Esophagus muscularis mucosa (tissue), 4 donors: Measurements from ENCODE around the gene ARHGAP24. TPM values are rescaled to one million over a fixed set of nuclear protein-coding genes. Genes with fewer than 3 reads are reported as not detected.
"Not testable (repeated sequence)": the region's sequence is repeated elsewhere in the genome, so short reads cannot be mapped to it uniquely, and the experiment has no call there.

Source experiments
- DNase-seq: peaks from one replicate; pipeline ENCODE4 v3.0.0-alpha.2; 2017; ENCODE audit errors: extremely low spot score
- H3K27ac ChIP-seq, 4 donors: fragments of 200-600 bp; sonication (generic); replicated peaks in 1 of 4; 1 replicate in 3 of 4; 2 replicates in 1 of 4; pipeline ENCODE4 v1.5.1; 2016 to 2019; ENCODE audit warnings: mild to moderate bottlenecking in 1 of 4
- H3K27me3 ChIP-seq, 4 donors: fragments of 200-600 bp; sonication (generic); one replicate each; pipeline versions ENCODE4 v1.5.1 to v1.6.0; 2016 to 2019
- H3K36me3 ChIP-seq, 4 donors: fragments of 200-600 bp; sonication (generic); one replicate each; pipeline ENCODE4 v1.5.1; 2016 to 2019
- H3K4me1 ChIP-seq, 4 donors: fragments of 200-600 bp; sonication (generic); one replicate each; pipeline ENCODE4 v1.5.1; 2016 to 2019
- H3K4me3 ChIP-seq, 4 donors: fragments of 200-600 bp; sonication (generic); 1 replicate in 2 of 4; 2 replicates in 2 of 4; pipeline ENCODE4 v1.5.1; 2016 to 2019; ENCODE audit warnings: mild to moderate bottlenecking in 4 of 4, moderate library complexity in 1 of 4
- H3K9me3 ChIP-seq, 4 donors: fragments of 200-600 bp; sonication (generic); 1 replicate in 3 of 4; 2 replicates in 1 of 4; pipeline ENCODE4 v1.5.1; 2016 to 2019
- CTCF ChIP-seq, 3 experiments: fragments of 200-600 bp in 2 of 3; fragments of 450-650 bp in 1 of 3; sonication (generic) in 2 of 3; IDR thresholded peaks; one replicate each; pipeline ENCODE4 v1.5.1; 2017 to 2019; ENCODE audit warnings: antibody characterized with exemption in 3 of 3, mild to moderate bottlenecking in 2 of 3, moderate library complexity in 1 of 3
- EP300 ChIP-seq: sonication (generic); formaldehyde crosslinking; IDR thresholded peaks from one replicate; pipeline ENCODE4 v1.6.1; 2017; ENCODE audit warnings: antibody characterized with exemption
- POLR2A ChIP-seq: fragments of 450-650 bp; IDR thresholded peaks from one replicate; pipeline ENCODE4 v1.6.1; 2017; ENCODE audit warnings: antibody characterized with exemption, moderate library complexity, mild to moderate bottlenecking, low read depth
- POLR2AphosphoS5 ChIP-seq, 2 donors: sonication (generic); formaldehyde crosslinking; IDR thresholded peaks; one replicate each; pipeline ENCODE4 v1.6.1; 2017; ENCODE audit warnings: antibody characterized with exemption in 2 of 2
- WGBS: methylation state at CpG from one replicate; pipeline ENCODE4 v1.1.5; 2018; 5-methylcytosine and 5-hydroxymethylcytosine counted together
- intact Hi-C: fragments of 100-400 bp; cut with DNase I; formaldehyde crosslinking; loops from one replicate; pipeline ENCODE4 v1.15.1; 2023
- total RNA-seq, 4 donors: library from RNA; depleted of rRNA; stranded (reverse); fragments of >200 nt; gene quantifications; one replicate each; pipeline versions ENCODE4 v1.1.0 to v1.2.1, GENCODE V29; 2016

ARHGAP24 gene
- total RNA-seq, 4 donors from 2014 or later = 17.6 to 30.2 (median 23.6) TPM

GRCh38 chr4:85964298-85964697 lies 489.3 kb downstream of the ARHGAP24 start:
- no peaks in the 10 kb centered on the region for H3K9me3 ChIP-seq

DNA sequence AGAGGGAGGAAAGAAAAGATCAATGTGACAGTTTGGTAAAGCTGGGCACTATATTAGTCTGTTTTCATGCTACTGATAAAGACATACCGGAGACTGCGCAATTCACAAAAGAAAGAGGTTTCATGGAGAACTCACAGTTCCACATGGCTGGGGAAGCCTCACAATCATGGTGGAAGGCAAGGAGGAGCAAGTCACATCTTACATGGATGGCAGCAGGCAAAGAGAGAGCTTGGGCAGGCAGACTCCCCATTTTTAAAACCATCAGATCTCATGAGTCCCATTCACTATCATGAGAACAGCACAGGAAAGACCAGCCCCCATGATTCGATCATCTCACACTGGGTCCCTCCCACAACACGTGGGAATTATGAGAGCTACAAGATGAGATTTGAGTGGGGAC lies 490.1 kb downstream of the ARHGAP24 start:
- WGBS = 95% methylated on average over 4 of the region's 4 CpGs
- not testable (repeated sequence) for DNase-seq, H3K4me3 ChIP-seq, H3K9me3 ChIP-seq, H3K27ac ChIP-seq, H3K27me3 ChIP-seq, H3K36me3 ChIP-seq
- H3K4me1 ChIP-seq = peaks cover 3 to 21% (median 11%) of the 10 kb centered on the region in 4 donors
- intact Hi-C loops = loop anchor here (5.0 to 10.0 kb wide), 2 partner anchors 208 to 820 kb away; no protein-coding TSS in a partner anchor

More at GRCh38 chr4:85964298-85964697, 489.3 kb downstream of the ARHGAP24 start:
- TF ChIP-seq EP300 = no peak
- no peak for TF ChIP-seq POLR2A
- Histone ChIP-seq H3K4me3 (no peak overlapping the region), H3K27me3 (no peaks in the 10 kb centered on the region), H3K27ac (no peak overlapping the region), H3K4me1 (peaks cover 3 to 21% (median 11%) of the 10 kb centered on the region in 4 donors), H3K36me3 (no peaks in the 10 kb centered on the region)
- DNase-seq = no peak
- intact Hi-C loops = loop anchor here (10.0 kb wide), 1 partner anchor 819 kb away; no protein-coding TSS in a partner anchor

GRCh38 chr4:85965529-85965928 lies 490.6 kb downstream of the ARHGAP24 start:
- no peaks in the 10 kb centered on the region for H3K9me3 ChIP-seq
- H3K36me3 ChIP-seq = no peaks in the 10 kb centered on the region
- no peak for DNase-seq
- peaks cover 3 to 21% (median 11%) of the 10 kb centered on the region in 4 donors for H3K4me1 ChIP-seq
- no peaks in the 10 kb centered on the region for H3K27me3 ChIP-seq
- intact Hi-C loops = loop anchor here (5.0 to 10.0 kb wide), 2 partner anchors 208 to 821 kb away; no protein-coding TSS in a partner anchor
- no peak overlapping the region for H3K27ac ChIP-seq
- no peak overlapping the region for H3K4me3 ChIP-seq
- TF ChIP-seq CTCF (IDR thresholded peaks at IDR 0.05) (no peak), EP300 (no peak), POLR2AphosphoS5 (IDR thresholded peaks at IDR 0.05) (no peak), POLR2A (no peak)
- WGBS = 87% methylated on average over 1 of the region's 1 CpG

DNA sequence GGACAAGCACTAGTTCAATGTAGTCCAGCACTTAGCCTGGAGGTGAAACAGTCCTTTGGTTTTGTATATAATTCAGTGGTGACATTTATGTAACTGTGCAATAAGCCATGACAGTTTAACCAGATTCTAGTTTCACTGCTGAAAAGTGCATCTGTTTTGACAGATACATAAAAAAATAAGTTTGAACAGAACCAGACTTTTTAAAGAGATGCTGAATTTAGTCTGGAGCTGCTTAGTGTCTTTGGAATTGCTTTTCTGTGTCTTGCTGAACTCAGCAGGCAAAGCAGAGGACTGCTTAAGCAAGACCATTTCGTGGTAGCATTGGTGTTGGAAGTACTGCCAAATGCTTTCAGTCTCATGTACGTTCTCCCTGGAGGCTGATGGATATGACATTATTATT lies 491.4 kb downstream of the ARHGAP24 start:
- Histone ChIP-seq H3K27me3 (no peaks in the 10 kb centered on the region), H3K27ac (no peak overlapping the region), H3K4me3 (no peak overlapping the region), H3K9me3 (no peaks in the 10 kb centered on the region), H3K36me3 (no peaks in the 10 kb centered on the region), H3K4me1 (peaks cover 3 to 21% (median 11%) of the 10 kb centered on the region in 4 donors)
- DNase-seq = no peak
- TF ChIP-seq EP300 (no peak), POLR2A (no peak), POLR2AphosphoS5 (IDR thresholded peaks at IDR 0.05) (no peak), CTCF (IDR thresholded peaks at IDR 0.05) (no peak)
- WGBS = 19% methylated on average over 2 of the region's 2 CpGs
- intact Hi-C loops = loop anchor here (5.0 to 10.0 kb wide), 2 partner anchors 209 to 822 kb away; no protein-coding TSS in a partner anchor

- Histone ChIP-seq H3K36me3 (peaks cover 0 to 3% (median 0%) of the 10 kb centered on the region in 4 donors), H3K4me1 (peaks cover 3 to 21% (median 11%) of the 10 kb centered on the region in 4 donors), H3K27ac (no peak overlapping the region), H3K27me3 (no peaks in the 10 kb centered on the region), H3K9me3 (no peaks in the 10 kb centered on the region), H3K4me3 (no peak overlapping the region)
- WGBS = 71% methylated on average over 2 of the region's 2 CpGs
- no peak for DNase-seq
- intact Hi-C loops = loop anchor here (2.0 to 10.0 kb wide), 3 partner anchors 169 to 823 kb away; no protein-coding TSS in a partner anchor
- TF ChIP-seq POLR2A (no peak), EP300 (no peak), CTCF (IDR thresholded peaks at IDR 0.05) (no peak), POLR2AphosphoS5 (IDR thresholded peaks at IDR 0.05) (no peak)
Observed at GRCh38 chr4:85967872-85968271, 492.9 kb downstream of the ARHGAP24 start.
